Stimulated activated naive B cell treated with anti-CD40 and anti-IgM and Interleukin-4, amounts not matched to agents 10 μg/mL and 1 μg/mL and 100 μg/mL, for 72 hours (primary cell): ENCODE results near the gene CCSER1.
A peak's percentile ranks its signal among the peaks of the same experiment; 100 is the strongest.
"Not testable (repeated sequence)": the region's sequence is repeated elsewhere in the genome, so short reads cannot be mapped to it uniquely, and the experiment has no call there.

Experiments
- ATAC-seq, 2 donors: fragments of 150-1000 bp; cut with Tn5 transposase; replicated peaks; 2 replicates each; pipeline ENCODE4 v1.10.0; 2021; ENCODE audit warnings: moderate library complexity in 1 of 2
- DNase-seq: peaks from one replicate; pipeline ENCODE4 v3.0.0; 2021
- H3K27ac Mint-ChIP-seq: one replicate; pipeline ENCODE4 v1.8.0; 2022; ENCODE audit warnings: mild to moderate bottlenecking, mixed read lengths
- H3K27me3 Mint-ChIP-seq, 2 donors: one replicate each; pipeline ENCODE4 v1.8.0; 2022; ENCODE audit warnings: mixed read lengths in 2 of 2
- H3K36me3 Mint-ChIP-seq, 2 donors: one replicate each; pipeline ENCODE4 v1.8.0; 2022; ENCODE audit warnings: mixed read lengths in 2 of 2, mild to moderate bottlenecking in 1 of 2
- H3K4me1 Mint-ChIP-seq, 2 donors: one replicate each; pipeline ENCODE4 v1.8.0; 2022; ENCODE audit warnings: mixed read lengths in 2 of 2, mild to moderate bottlenecking in 1 of 2
- H3K4me3 Mint-ChIP-seq, 2 donors: one replicate each; pipeline ENCODE4 v1.8.0; 2022; ENCODE audit warnings: mild to moderate bottlenecking in 2 of 2, mixed read lengths in 2 of 2, moderate library complexity in 1 of 2
- H3K9me3 Mint-ChIP-seq, 2 donors: one replicate each; pipeline ENCODE4 v1.8.0; 2022; ENCODE audit warnings: mixed read lengths in 2 of 2, mild to moderate bottlenecking in 1 of 2

Gene CCSER1

DNA sequence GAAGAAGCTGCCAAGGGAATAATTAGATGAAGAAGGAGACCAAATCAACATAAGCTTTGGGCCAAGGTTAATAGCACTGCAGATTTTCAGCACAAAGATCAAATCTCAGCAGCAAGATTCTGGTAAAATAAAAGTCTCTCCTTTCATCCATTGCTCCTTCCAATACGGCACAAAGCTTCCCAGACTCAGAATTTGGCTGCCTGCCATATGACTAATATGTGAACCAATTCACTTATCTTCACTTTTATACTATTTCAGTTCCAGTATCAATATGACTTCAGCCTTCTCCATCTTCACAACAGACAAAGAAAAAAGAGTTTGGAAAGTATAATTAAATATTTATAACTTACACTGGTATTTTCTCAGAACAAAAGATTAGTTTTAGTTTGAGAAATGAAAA lies 1198.3 kb downstream of the CCSER1 start:
- ATAC-seq (no peak), DNase-seq (no peak)
- Mint-ChIP-seq H3K27me3 (no peaks in the 10 kb centered on the region), H3K9me3 (peaks cover 30 to 34% of the 10 kb centered on the region in 2 donors), H3K27ac (no peak overlapping the region), H3K36me3 (peaks cover 0 to 3% of the 10 kb centered on the region in 2 donors), H3K4me1 (no peaks in the 10 kb centered on the region), H3K4me3 (no peak overlapping the region)

DNA sequence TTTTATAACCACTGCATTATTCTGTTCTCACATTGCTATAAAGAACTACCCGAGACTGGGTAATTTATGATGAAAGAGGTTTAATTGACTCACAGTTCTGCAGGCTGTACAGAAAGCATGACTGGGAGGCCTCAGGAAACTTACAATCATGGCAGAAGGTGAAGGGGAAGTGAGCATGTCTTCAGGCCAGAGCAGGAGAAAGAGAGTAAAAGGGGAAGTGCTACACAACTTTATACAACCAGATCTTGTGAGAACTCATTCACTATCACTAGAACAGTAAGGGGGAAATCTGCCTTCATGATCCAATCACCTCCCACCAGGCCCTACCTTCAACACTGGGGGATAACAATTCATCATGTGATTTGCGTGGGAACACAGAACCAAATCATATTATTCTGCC lies 1199.0 kb downstream of the CCSER1 start:
- not testable (repeated sequence) for H3K27ac Mint-ChIP-seq, H3K4me1 Mint-ChIP-seq, H3K4me3 Mint-ChIP-seq, H3K36me3 Mint-ChIP-seq, ATAC-seq, DNase-seq, H3K27me3 Mint-ChIP-seq
- H3K9me3 Mint-ChIP-seq = peaks cover 30 to 34% of the 10 kb centered on the region in 2 donors

DNA sequence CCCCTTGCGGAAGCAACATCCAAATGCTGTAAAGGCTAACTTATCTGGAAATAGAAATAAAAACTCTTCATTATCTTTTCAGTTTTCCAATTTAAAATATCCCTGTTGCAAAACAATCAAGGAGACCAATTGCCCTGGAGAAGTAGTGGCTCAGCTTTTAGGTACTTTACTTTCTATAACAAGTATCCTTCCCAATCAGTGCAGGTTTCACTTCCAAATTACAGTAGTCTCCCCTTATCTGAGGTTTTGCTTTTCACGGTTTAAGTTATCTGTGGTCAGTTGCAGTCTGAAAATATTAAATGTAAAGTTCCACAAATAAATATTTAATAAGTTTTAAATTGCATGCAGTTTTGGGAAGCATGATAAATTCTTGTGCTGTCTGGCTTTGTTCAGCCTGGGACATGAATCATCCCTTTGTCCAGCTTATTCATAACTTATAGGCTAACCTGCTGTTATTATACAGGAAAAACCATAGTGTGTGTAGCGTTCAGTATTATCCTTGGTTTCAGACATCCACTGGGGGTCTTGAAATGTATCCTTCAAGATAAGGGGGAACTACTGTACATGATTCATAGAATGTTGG lies 1203.5 kb downstream of the CCSER1 start:
- Mint-ChIP-seq H3K4me3 (no peak overlapping the region), H3K36me3 (peaks cover 0 to 2% of the 10 kb centered on the region in 2 donors), H3K27me3 (no peaks in the 10 kb centered on the region), H3K4me1 (no peaks in the 10 kb centered on the region), H3K27ac (no peak overlapping the region), H3K9me3 (peaks cover 23 to 30% of the 10 kb centered on the region in 2 donors)
- no peak for DNase-seq
- ATAC-seq = no peak

DNA sequence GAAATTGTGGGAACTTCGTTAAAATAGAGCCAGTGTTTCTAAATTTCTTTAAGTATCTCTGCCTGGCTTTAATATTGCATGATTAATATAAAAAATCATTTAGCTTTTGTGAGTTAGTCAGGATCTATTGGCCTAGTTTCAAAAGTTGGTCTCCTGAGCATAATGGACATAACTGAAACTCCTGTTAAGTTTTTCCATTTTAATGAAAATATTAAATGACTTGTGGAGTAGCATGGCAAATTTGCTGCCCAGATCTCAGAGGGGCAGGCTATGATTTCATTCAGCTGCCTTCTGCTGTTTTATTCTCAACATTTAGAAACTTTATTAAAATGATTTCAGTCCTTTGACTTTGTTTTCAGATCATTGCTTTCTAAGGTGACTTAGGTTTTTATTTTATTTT lies 1213.6 kb downstream of the CCSER1 start:
- Mint-ChIP-seq H3K27ac (no peak overlapping the region), H3K9me3 (peaks cover 0 to 2% of the 10 kb centered on the region in 2 donors), H3K4me3 (no peak overlapping the region), H3K36me3 (no peaks in the 10 kb centered on the region), H3K27me3 (no peaks in the 10 kb centered on the region), H3K4me1 (no peaks in the 10 kb centered on the region)
- DNase-seq = no peak
- ATAC-seq = no peak

DNA sequence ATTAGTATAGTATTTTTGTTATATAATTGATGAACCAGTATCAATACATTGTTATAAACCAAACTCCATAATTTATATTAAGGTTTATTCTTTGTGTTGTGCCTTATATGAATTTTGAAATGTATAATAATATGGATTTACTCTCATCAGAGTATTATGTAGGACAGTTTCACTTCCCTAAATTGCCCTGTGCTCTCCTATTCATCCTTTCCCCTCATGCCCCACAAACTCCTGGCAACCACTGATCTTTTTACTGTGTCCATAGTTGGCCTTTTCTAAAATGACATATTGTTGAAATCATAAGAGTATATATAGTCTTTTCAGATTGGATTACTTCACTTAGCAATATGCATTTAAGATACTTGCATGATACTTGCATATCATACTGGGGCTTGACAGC lies 1218.4 kb downstream of the CCSER1 start:
- Mint-ChIP-seq H3K4me3 (no peak overlapping the region), H3K36me3 (no peaks in the 10 kb centered on the region), H3K4me1 (no peaks in the 10 kb centered on the region), H3K27ac (no peak overlapping the region), H3K9me3 (peaks cover 0 to 4% of the 10 kb centered on the region in 2 donors), H3K27me3 (no peaks in the 10 kb centered on the region)
- DNase-seq (no peak), ATAC-seq (peak in 1 of 2 donors; percentile 27)

DNA sequence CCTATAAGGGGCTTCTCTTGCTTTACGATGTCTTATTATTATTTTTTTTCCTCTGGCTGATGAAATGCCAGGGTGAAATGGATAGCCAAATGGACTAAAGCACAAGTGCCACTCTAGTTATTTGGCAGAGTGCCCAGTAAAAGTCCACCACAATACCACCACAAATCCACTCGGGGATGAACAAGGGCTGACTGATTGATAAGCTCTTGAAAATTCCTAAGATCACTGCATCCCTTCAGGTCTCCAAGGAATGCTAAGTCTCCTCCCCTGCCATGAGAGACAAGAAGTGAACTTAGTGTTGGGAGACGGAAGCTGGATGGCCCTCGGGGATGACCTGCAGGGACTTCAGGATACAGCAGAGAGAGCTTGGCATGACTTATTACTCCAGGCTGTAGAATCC lies 1229.3 kb downstream of the CCSER1 start:
- not testable (repeated sequence) for H3K36me3 Mint-ChIP-seq, H3K27ac Mint-ChIP-seq, H3K4me1 Mint-ChIP-seq, H3K4me3 Mint-ChIP-seq, DNase-seq, H3K27me3 Mint-ChIP-seq, ATAC-seq
- peaks cover 11 to 15% of the 10 kb centered on the region in 2 donors for H3K9me3 Mint-ChIP-seq

DNA sequence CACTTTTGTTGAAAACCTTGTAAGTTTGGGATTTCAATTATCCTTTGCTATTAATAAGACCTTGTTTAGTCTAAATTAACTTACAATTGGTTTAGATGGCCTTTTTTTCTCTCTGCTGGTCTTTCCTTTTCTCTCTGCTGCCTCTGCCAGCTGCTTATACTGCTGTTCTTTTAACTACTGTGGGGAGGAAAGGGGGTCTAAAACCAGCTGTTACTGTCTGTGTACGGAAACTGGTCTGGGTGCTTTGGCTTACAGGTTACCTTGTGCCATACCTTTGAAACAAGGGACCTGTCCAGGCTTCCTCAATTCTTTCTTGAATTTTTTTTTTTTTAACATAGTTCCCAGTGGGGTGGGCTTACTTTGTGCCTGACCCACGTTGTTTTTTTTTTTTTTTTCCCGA lies 1230.8 kb downstream of the CCSER1 start:
- not testable (repeated sequence) for ATAC-seq, H3K4me3 Mint-ChIP-seq, H3K36me3 Mint-ChIP-seq, H3K27ac Mint-ChIP-seq, H3K4me1 Mint-ChIP-seq, H3K27me3 Mint-ChIP-seq, DNase-seq
- peaks cover 10% of the 10 kb centered on the region in 2 donors for H3K9me3 Mint-ChIP-seq

DNA sequence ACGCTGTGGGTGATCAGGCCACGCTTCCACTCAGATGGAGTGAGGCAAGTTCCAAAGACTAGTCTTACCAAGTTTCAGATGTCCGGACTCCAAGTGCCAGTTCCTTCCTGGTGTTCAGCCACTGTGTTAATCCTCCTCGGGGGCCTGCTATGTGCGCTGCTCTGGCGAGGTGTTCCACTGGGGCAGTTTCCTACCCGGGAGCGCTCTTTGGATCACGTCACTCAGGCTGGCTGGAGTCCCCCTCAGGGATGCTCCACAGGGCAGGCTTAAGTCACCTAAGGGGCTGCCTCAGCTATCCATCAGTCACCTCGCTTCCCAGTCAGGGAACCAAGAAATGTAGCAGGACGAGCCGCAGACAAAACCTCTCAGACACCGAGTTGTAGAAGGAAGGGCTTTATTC lies 1231.4 kb downstream of the CCSER1 start:
- not testable (repeated sequence) for H3K27ac Mint-ChIP-seq, H3K27me3 Mint-ChIP-seq, DNase-seq, H3K4me1 Mint-ChIP-seq, ATAC-seq, H3K36me3 Mint-ChIP-seq, H3K4me3 Mint-ChIP-seq, H3K9me3 Mint-ChIP-seq

DNA sequence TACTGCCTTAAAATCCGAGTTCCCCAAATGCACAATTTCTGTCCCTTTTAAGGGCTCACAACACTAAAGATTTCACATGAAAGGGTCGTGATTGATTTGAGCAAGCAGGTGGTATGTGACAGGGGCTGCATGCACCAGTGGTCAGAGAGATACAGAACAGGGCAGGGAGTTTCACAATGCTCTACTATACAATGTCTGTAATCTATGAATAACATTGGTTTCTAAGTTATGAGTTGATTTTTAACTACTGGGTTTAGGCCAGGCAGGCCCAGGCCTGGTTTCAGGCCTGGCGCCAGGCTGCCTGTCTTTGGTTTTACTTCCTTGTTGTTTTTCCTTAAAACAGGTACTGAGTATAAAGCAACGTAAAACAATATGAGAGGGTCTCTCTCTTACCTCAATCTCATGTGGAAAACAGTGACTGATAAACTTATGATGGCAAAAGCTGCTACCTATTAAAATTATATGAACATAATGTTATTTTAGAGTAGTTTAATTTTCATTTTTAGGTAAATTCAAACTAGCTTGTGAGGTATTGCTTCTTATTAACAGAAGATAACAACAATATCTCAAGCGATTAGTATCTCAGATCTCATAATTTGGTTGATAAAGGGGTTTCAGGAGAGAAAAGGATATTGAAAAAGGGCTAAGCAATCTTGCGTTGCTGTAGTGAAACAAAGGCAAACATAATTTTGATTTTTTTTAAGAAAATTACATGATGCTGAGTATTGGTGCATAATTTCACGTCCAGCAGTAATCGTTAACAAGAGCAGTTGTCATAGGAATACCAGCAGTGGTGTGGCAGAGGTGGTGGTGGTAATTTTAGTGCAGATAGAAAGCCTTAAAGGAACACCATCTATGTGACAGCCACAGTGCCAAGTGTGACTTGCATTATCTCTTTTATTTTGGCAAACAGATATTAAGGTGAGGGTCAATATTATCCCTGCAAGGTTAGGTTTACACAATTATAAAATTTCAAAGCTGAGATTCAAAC lies 1232.1 kb downstream of the CCSER1 start:
- DNase-seq (no peak), ATAC-seq (no peak)
- no peaks in the 10 kb centered on the region for H3K36me3 Mint-ChIP-seq
- H3K9me3 Mint-ChIP-seq = peaks cover 6 to 9% of the 10 kb centered on the region in 2 donors
- no peak overlapping the region for H3K27ac Mint-ChIP-seq
- no peaks in the 10 kb centered on the region for H3K4me1 Mint-ChIP-seq
- no peak overlapping the region for H3K4me3 Mint-ChIP-seq
- no peaks in the 10 kb centered on the region for H3K27me3 Mint-ChIP-seq

DNA sequence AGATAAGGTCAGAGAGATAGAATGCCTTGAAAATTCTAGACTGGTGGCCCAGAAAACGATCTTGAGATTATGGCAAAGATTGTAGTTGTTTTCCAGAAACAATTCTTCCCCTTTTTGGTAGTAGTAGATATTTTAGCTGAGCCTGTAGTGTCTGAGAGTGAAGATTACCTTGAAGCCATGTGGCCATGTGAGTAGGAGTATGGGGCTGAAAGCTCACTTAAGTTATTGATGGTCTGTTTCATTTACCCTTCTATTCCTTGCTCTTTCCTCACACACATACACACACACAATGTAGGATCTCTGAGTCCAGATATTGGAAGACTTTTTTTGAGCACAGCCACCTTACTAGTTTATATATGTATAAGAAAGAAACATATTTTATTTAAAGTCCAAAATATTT lies 1234.9 kb downstream of the CCSER1 start:
- H3K27ac Mint-ChIP-seq = no peak overlapping the region
- no peak overlapping the region for H3K4me3 Mint-ChIP-seq
- peaks cover 6 to 9% of the 10 kb centered on the region in 2 donors for H3K9me3 Mint-ChIP-seq
- H3K4me1 Mint-ChIP-seq = no peaks in the 10 kb centered on the region
- no peak for ATAC-seq
- no peaks in the 10 kb centered on the region for H3K36me3 Mint-ChIP-seq
- DNase-seq = no peak
- H3K27me3 Mint-ChIP-seq = no peaks in the 10 kb centered on the region

DNA sequence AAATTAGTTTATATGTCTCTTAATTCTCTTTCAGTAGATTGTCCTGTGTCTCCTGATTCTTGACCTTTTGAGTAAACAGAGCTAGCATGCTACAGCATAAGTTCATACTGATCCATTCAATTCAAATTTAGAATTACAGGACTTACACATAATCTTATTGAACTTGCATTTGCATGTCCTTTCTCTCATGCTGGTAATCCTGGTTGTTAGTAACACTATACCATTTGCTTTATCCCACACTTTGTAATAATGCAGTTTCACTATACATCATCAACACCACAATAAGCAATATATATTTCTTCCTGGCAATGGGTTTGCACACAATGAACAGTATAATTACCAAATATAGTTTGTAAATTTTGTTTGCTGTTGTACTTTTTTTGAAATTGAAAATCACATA lies 1239.4 kb downstream of the CCSER1 start:
- DNase-seq (no peak), ATAC-seq (no peak)
- Mint-ChIP-seq H3K4me3 (no peak overlapping the region), H3K27me3 (no peaks in the 10 kb centered on the region), H3K36me3 (no peaks in the 10 kb centered on the region), H3K27ac (no peak overlapping the region), H3K4me1 (no peaks in the 10 kb centered on the region), H3K9me3 (peaks cover 0 to 13% of the 10 kb centered on the region in 2 donors)

DNA sequence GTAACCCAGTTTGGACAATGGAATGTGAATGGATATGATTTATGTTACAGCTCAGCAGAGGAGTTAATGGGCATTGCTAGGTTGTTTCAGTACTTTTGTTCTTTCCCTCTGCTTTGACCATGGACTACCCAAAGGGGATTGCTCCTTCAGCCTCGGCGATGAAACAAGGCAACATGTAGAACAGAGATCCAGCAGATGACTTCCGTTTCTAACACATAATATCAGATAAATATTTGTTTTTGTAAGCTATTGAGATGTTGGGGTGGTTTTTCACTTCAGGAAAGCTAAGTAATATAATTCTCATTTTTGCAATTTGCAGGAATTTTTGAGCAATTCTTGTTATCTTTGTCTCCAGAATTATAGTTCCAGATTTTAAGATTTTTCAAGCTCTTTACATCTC lies 1241.9 kb downstream of the CCSER1 start:
- Mint-ChIP-seq H3K36me3 (no peaks in the 10 kb centered on the region), H3K4me3 (no peak overlapping the region), H3K27ac (no peak overlapping the region), H3K27me3 (no peaks in the 10 kb centered on the region), H3K9me3 (peaks cover 0 to 9% of the 10 kb centered on the region in 2 donors), H3K4me1 (no peaks in the 10 kb centered on the region)
- DNase-seq (no peak), ATAC-seq (no peak)

DNA sequence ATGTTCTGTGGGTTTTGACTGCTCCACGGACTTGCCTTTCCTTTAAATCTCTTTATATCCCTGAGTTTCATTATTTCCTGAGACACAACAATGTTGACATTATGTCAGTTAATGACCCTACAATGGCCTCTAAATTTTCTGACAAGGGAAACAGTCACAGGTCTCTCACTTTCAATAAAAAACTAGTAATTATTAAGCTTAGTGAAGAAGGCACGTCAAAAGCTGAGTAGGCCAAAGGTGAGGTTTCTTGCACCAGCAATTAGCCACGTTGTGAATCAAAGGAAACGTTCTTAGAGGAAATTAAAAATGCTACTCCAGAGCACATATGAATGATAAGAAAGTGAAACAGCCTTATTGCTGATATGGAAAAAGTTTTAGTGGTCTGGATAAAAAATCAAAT lies 1246.4 kb downstream of the CCSER1 start:
- Mint-ChIP-seq H3K27ac (no peak overlapping the region), H3K4me1 (no peaks in the 10 kb centered on the region), H3K4me3 (no peak overlapping the region), H3K9me3 (peaks cover 9 to 14% of the 10 kb centered on the region in 2 donors), H3K27me3 (no peaks in the 10 kb centered on the region), H3K36me3 (no peaks in the 10 kb centered on the region)
- no peak for ATAC-seq
- no peak for DNase-seq

DNA sequence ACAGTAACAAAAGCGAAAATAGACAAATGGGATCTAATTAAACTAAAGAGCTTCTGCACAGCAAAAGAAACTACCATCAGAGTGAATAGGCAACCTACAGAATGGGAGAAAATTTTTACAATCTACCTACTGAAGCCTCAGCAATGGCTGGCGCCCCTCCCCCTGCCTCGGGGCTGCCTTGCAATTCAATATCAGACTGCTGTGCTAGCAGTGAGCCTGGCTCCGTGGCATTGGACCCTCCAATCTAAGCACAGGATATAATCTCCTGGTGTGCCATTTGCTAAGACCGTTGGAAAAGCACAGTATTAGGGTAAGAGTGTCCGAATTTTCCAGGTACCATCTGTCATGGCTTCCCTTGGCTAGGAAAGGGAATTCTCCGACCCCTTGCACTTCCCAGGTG lies 1278.2 kb downstream of the CCSER1 start:
- not testable (repeated sequence) for H3K4me1 Mint-ChIP-seq, H3K4me3 Mint-ChIP-seq, ATAC-seq, H3K27ac Mint-ChIP-seq, DNase-seq, H3K27me3 Mint-ChIP-seq, H3K36me3 Mint-ChIP-seq
- H3K9me3 Mint-ChIP-seq = peaks cover 16 to 19% of the 10 kb centered on the region in 2 donors

DNA sequence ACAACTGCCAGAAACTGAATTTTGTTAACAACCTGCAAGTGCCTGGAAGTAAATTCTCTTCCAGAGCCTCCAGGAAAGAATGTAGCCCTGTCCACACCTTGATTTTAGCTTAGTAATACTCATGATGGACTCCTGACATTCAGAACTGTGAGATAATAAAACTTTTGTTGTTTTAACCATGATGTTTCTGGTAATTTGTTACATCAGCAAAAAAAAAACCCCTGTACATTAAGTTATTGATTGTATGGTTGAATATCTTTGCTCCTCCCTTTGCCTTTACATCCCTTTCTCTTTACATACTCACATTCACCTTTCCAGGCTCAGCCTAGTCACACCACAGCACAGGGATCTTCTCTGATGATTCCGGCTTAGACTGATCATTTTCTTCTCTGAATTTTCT lies 1294.8 kb downstream of the CCSER1 start:
- H3K27ac Mint-ChIP-seq = no peak overlapping the region
- peaks cover 17 to 24% of the 10 kb centered on the region in 2 donors for H3K9me3 Mint-ChIP-seq
- H3K36me3 Mint-ChIP-seq = peaks cover 0 to 2% of the 10 kb centered on the region in 2 donors
- no peak overlapping the region for H3K4me3 Mint-ChIP-seq
- DNase-seq = no peak
- H3K27me3 Mint-ChIP-seq = no peaks in the 10 kb centered on the region
- ATAC-seq = no peak
- no peaks in the 10 kb centered on the region for H3K4me1 Mint-ChIP-seq
